HEK293T (cell line): Measurements from ENCODE around the gene KSR2.

Source experiments
- CTCF ChIA-PET: fragments of 350-600 bp; formaldehyde crosslinking; extraction: SDS; loops from one replicate; lab custom pipeline; 2021; ENCODE audit warnings: antibody characterized with exemption, inconsistent platforms; lab: Yijun Ruan, JAX
- POLR2A ChIA-PET: fragments of 350-600 bp; formaldehyde crosslinking; extraction: SDS; loops from one replicate; lab custom pipeline; 2020; ENCODE audit warnings: antibody characterized with exemption, inconsistent platforms; lab: Yijun Ruan, JAX
- DNase-seq: peaks from one replicate; pipeline ENCODE4 v3.0.0; 2012; ENCODE audit warnings: mixed read lengths; ENCODE audit errors: extremely low spot score
- ARNT ChIP-seq: fragments of 450-650 bp; IDR thresholded peaks from 2 replicates; pipeline ENCODE4 v1.6.1; 2017; ENCODE audit warnings: mild to moderate bottlenecking
- BHLHE40 ChIP-seq: fragments of 450-650 bp; IDR thresholded peaks from 2 replicates; pipeline ENCODE4 v1.6.1; 2016; ENCODE audit warnings: mild to moderate bottlenecking, moderate library complexity, borderline replicate concordance
- CTBP1 ChIP-seq: fragments of 450-650 bp; IDR thresholded peaks from 2 replicates; pipeline ENCODE4 v1.6.1; 2016; ENCODE audit warnings: borderline replicate concordance
- ELF4 ChIP-seq: fragments of 450-650 bp; IDR thresholded peaks from 2 replicates; pipeline ENCODE4 v1.6.1; 2017; ENCODE audit warnings: antibody characterized with exemption
- FOXA1 ChIP-seq: fragments of 450-650 bp; IDR thresholded peaks from 2 replicates; pipeline ENCODE4 v1.6.1; 2016; ENCODE audit warnings: mild to moderate bottlenecking
- FOXK2 ChIP-seq: fragments of 450-650 bp; IDR thresholded peaks from 2 replicates; pipeline ENCODE4 v1.6.1; 2016; ENCODE audit warnings: mild to moderate bottlenecking
- FOXM1 ChIP-seq: fragments of 450-650 bp; IDR thresholded peaks from 2 replicates; pipeline ENCODE4 v1.6.1; 2017; ENCODE audit warnings: mild to moderate bottlenecking, borderline replicate concordance
- HDGF ChIP-seq: fragments of 450-650 bp; IDR thresholded peaks from 2 replicates; pipeline ENCODE4 v1.6.1; 2017; ENCODE audit warnings: antibody characterized with exemption, borderline replicate concordance
- L3MBTL2 ChIP-seq: fragments of 450-650 bp; conservative IDR thresholded peaks from 2 replicates; pipeline ENCODE4 v1.6.1; 2016; ENCODE audit warnings: mild to moderate bottlenecking
- LEF1 ChIP-seq: fragments of 450-650 bp; IDR thresholded peaks from 2 replicates; pipeline ENCODE4 v1.6.1; 2017; ENCODE audit warnings: mild to moderate bottlenecking, borderline replicate concordance
- NFRKB ChIP-seq: fragments of 450-650 bp; IDR thresholded peaks from 2 replicates; pipeline ENCODE4 v1.6.1; 2016; ENCODE audit warnings: mild to moderate bottlenecking, moderate library complexity
- PKNOX1 ChIP-seq: fragments of 450-650 bp; IDR thresholded peaks from 2 replicates; pipeline ENCODE4 v1.6.1; 2016
- SP1 ChIP-seq: fragments of 450-650 bp; IDR thresholded peaks from 2 replicates; pipeline ENCODE4 v1.6.1; 2017
- SUZ12 ChIP-seq: fragments of 450-650 bp; IDR thresholded peaks from 2 replicates; pipeline ENCODE4 v1.6.1; 2016; ENCODE audit warnings: mild to moderate bottlenecking
- TARDBP ChIP-seq: fragments of 450-650 bp; IDR thresholded peaks from 2 replicates; pipeline ENCODE4 v1.6.1; 2016
- ZNF384 ChIP-seq: fragments of 450-650 bp; IDR thresholded peaks from 2 replicates; pipeline ENCODE4 v1.6.1; 2016

The KSR2 gene

GRCh38 chr12:117577122-117577657, 391.6 kb downstream of the KSR2 start:
- TF ChIP-seq HDGF (no peak), PKNOX1 (no peak), ELF4 (no peak), BHLHE40 (no peak), LEF1 (no peak), ARNT (no peak), FOXA1 (no peak), SP1 (no peak), SUZ12 (no peak), TARDBP (no peak), FOXK2 (no peak), NFRKB (no peak), ZNF384 (no peak), CTBP1 (no peak), FOXM1 (no peak)
- DNase-seq = no peak
- CTCF ChIA-PET = no interaction called here
- POLR2A ChIA-PET = no interaction called here

- DNase-seq = no peak
- ChIA-PET CTCF (interaction anchor here (0.6 to 0.8 kb wide), 3 partner anchors 12 to 1633 kb away, joined by 3 to 4 read pairs (median 4); no protein-coding TSS in a partner anchor), POLR2A (no interaction called here)
- TF ChIP-seq CTBP1 (no peak), LEF1 (no peak), ZNF384 (no peak), NFRKB (no peak), FOXK2 (no peak), PKNOX1 (no peak), HDGF (no peak), ELF4 (no peak), FOXA1 (no peak), ARNT (no peak), SP1 (no peak), FOXM1 (no peak), BHLHE40 (no peak), L3MBTL2 (no peak), SUZ12 (no peak), TARDBP (no peak)
These were observed 392.7 kb downstream of the KSR2 start for GRCh38 chr12:117576053-117576452.

- no peak for DNase-seq
- POLR2A ChIA-PET = no interaction called here
- CTCF ChIA-PET = no interaction called here
- no peak for TF ChIP-seq SUZ12
- no peak for TF ChIP-seq HDGF
- no peak for TF ChIP-seq BHLHE40
- TF ChIP-seq FOXA1 = no peak
- TF ChIP-seq SP1 = no peak
- no peak for TF ChIP-seq TARDBP
- no peak for TF ChIP-seq LEF1
- TF ChIP-seq ELF4 = no peak
- TF ChIP-seq L3MBTL2 = no peak
- TF ChIP-seq NFRKB = no peak
- no peak for TF ChIP-seq FOXK2
- TF ChIP-seq CTBP1 = no peak
These were observed 394.1 kb downstream of the KSR2 start for GRCh38 chr12:117574655-117575054.

GRCh38 chr12:117572755-117573154, 396.0 kb downstream of the KSR2 start:
- TF ChIP-seq PKNOX1 (no peak), ZNF384 (no peak), ELF4 (no peak), SP1 (no peak), HDGF (no peak), SUZ12 (no peak), FOXA1 (no peak), NFRKB (no peak), BHLHE40 (no peak), ARNT (no peak), CTBP1 (no peak), FOXM1 (no peak), FOXK2 (no peak), LEF1 (no peak), L3MBTL2 (no peak), TARDBP (no peak)
- POLR2A ChIA-PET = no interaction called here
- no peak for DNase-seq
- CTCF ChIA-PET = interaction anchor here (0.6 to 1.3 kb wide), 2 partner anchors 205 to 282 kb away, joined by 3 read pairs; no protein-coding TSS in a partner anchor

GRCh38 chr12:117571321-117571720, 397.5 kb downstream of the KSR2 start:
- TF ChIP-seq ELF4 = no peak
- no peak for TF ChIP-seq ARNT
- DNase-seq = no peak
- ChIA-PET CTCF (no interaction called here), POLR2A (no interaction called here)

GRCh38 chr12:117570608-117571007, 398.2 kb downstream of the KSR2 start:
- no peak for DNase-seq
- ChIA-PET POLR2A (no interaction called here), CTCF (no interaction called here)
- TF ChIP-seq ARNT (no peak), L3MBTL2 (no peak), FOXA1 (no peak), FOXM1 (no peak), TARDBP (no peak), NFRKB (no peak), CTBP1 (no peak), ZNF384 (no peak)
